Measurements from ENCODE around the gene FRMD4B. TPM values are rescaled to one million over a fixed set of nuclear protein-coding genes. Genes with fewer than 3 reads are reported as not detected.
A peak's percentile ranks its signal among the peaks of the same experiment; 100 is the strongest.
"Not testable (repeated sequence)": the region's sequence is repeated elsewhere in the genome, so short reads cannot be mapped to it uniquely, and the experiment has no call there.

The FRMD4B gene
- total RNA-seq, 2 experiments from 2014 or later = 55.8 to 68.2 TPM

DNA sequence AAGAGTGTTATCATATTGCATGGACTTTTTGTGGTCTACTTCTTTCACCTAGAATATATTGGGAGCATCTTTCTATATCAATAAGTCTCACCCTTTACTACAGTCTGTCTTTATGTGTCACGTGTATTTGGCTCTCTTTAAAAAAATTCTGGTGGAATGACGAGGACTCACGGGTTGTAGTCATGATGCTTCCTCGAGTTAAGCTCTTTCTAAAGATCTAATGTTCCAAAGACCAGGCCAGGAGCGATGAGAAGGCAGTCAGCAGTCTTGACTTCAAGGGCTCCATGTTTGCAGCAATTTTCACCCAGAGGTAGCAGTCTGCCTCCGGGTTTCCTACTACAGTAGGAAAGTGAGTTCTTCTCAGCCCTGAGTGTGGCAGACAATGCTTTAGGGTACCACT, 88.9 kb downstream of the FRMD4B start:
- ATAC-seq (no peak), DNase-seq (no peak)
- H3K27me3 Mint-ChIP-seq = no peaks in the 10 kb centered on the region
- no peaks in the 10 kb centered on the region for H3K36me3 Mint-ChIP-seq
- no peak overlapping the region for H3K4me3 Mint-ChIP-seq
- peaks cover 4% of the 10 kb centered on the region for H3K4me1 Mint-ChIP-seq
- CTCF ChIA-PET = interaction anchor here (1.2 kb wide), 1 partner anchor 9 kb away, joined by 4 read pairs; no protein-coding TSS in a partner anchor
- H3K27ac Mint-ChIP-seq = no peak overlapping the region
- H3K9me3 Mint-ChIP-seq (ENCODE audit: low read depth) = no peaks in the 10 kb centered on the region

DNA sequence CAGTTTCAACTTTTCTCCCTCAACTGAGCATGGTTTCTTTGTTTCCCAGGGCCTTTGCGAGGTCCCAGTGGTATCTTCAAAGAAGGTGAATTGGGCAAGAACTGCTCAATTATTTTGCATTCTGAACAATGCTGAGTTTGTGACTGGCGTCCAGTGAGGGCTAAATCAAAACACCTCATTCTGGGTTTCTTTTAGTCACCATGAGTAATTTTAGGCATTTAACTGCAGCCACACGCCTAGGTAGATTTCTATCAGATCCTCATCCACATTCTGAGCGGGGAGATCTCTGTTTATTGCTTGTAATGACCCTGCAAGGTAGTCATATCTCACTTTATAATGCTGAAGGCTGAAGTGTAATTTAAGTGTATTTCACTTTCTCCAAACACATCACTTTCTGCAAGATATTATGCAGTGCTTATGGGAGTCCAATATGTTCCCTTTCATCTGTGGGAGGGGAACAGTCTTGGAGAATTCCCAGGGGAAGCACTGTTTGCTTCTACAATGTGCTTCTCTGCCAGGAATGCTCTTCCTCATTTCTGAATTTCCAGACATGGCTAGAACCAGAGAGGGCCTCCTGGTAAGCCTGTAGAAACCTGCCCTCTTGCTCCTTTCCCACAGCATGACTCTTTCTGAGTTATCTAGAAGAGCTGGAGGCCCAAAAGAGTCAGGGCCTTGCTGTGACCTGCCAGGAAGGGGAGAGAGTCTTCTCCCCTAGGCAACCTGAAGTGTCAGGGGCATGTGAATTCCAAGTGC, 91.7 kb downstream of the FRMD4B start:
- no peak overlapping the region for H3K27ac Mint-ChIP-seq
- DNase-seq = no peak
- peaks cover 7% of the 10 kb centered on the region for H3K4me1 Mint-ChIP-seq
- H3K9me3 Mint-ChIP-seq (ENCODE audit: low read depth) = no peaks in the 10 kb centered on the region
- H3K4me3 Mint-ChIP-seq = no peak overlapping the region
- H3K36me3 Mint-ChIP-seq = no peaks in the 10 kb centered on the region
- CTCF ChIA-PET = interaction anchor here (1.2 to 3.2 kb wide), 4 partner anchors 11 to 132 kb away, joined by 4 to 10 read pairs (median 6); no protein-coding TSS in a partner anchor
- peaks cover 9% of the 10 kb centered on the region for H3K27me3 Mint-ChIP-seq
- ATAC-seq = no peak

DNA sequence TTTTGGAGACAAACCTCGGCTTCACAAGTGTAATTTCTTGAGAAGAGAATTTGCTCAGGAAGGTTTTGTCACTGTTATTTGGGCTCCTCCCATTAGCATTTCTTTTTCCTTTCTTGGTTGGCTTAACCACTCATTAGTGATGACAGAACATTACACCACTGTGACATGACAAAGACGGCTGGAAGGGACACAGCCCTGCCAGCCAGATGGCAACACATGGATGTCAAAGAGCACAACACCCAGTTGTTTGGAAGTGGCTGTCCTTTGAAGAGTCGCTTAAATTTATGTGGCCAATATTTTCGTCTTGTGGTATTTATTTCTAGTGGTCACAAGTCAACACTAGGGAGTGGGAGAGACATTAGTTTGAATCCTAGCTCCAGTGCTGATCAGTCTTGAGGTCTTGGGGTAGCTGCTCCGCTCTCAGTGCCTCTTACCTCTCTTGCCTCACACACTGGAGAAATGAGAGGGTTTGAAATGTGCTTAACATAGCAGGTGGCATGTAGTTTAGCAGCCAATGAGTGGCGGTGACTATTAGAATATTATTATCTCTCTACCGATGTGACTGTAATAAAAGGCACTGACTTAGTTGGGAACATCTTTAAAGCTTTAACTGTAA, 92.8 kb downstream of the FRMD4B start:
- CTCF ChIA-PET = interaction anchor here (1.2 to 3.2 kb wide), 2 partner anchors 13 to 131 kb away, joined by 4 to 10 read pairs; no protein-coding TSS in a partner anchor

DNA sequence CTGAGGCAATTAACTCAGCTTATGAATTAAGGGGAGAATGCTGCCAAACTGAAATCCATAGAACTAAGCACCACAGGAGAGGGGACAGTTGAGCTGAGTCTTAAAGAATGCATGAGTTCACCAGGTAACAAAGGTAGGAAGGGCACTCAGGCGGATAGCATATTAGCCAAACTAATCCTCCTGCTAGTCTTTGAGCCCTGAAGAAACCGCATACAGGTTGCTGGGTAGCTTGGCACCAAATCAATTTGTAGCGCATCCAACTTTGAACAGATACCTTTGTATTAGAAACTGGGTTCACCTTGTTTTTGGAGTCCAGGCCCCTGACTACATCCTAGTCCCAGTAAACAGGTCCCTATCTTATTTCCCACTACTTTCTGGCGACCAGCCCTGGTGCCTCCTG, 93.7 kb downstream of the FRMD4B start:
- Mint-ChIP-seq H3K27me3 (peaks cover 9% of the 10 kb centered on the region), H3K4me1 (peaks cover 27% of the 10 kb centered on the region), H3K27ac (no peak overlapping the region), H3K9me3 (ENCODE audit: low read depth) (no peaks in the 10 kb centered on the region), H3K36me3 (no peaks in the 10 kb centered on the region), H3K4me3 (no peak overlapping the region)
- CTCF ChIA-PET = interaction anchor here (0.8 to 3.2 kb wide), 4 partner anchors 14 to 171 kb away, joined by 3 to 10 read pairs (median 4); no protein-coding TSS in a partner anchor
- DNase-seq (no peak), ATAC-seq (no peak)

More for the DNA sequence above, 92.8 kb downstream of the FRMD4B start:
- Mint-ChIP-seq H3K36me3 (no peaks in the 10 kb centered on the region), H3K27me3 (peaks cover 9% of the 10 kb centered on the region), H3K4me1 (peaks cover 18% of the 10 kb centered on the region), H3K9me3 (ENCODE audit: low read depth) (no peaks in the 10 kb centered on the region), H3K27ac (no peak overlapping the region), H3K4me3 (no peak overlapping the region)
- DNase-seq = no peak
- no peak for ATAC-seq

DNA sequence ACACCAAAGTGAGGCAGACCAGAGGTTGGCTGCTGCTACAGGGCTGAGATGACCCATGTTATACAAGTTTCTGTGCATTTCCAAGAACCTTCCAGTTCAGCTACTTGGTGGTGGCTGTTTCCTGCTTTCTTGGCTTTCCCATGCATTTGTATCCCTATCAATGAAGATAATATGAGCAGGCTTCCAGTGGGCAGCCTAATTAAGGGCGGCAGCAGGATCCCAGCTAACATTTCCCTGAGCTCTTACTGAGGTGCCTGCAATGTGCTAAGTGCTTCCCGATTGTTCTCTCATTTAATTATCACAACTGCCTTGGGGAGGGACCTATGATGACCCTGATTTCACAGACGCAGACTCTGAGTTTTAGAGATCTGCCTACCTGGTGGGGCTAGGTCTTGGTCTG, 95.5 kb downstream of the FRMD4B start:
- H3K4me1 Mint-ChIP-seq = peaks cover 28% of the 10 kb centered on the region
- DNase-seq = no peak
- H3K9me3 Mint-ChIP-seq (ENCODE audit: low read depth) = peaks cover 3% of the 10 kb centered on the region
- H3K4me3 Mint-ChIP-seq = no peak overlapping the region
- no peak overlapping the region for H3K27ac Mint-ChIP-seq
- no peaks in the 10 kb centered on the region for H3K36me3 Mint-ChIP-seq
- CTCF ChIA-PET = interaction anchor here (1.6 to 3.1 kb wide), 4 partner anchors 8 to 169 kb away, joined by 4 to 12 read pairs (median 4); no protein-coding TSS in a partner anchor
- ATAC-seq = no peak
- H3K27me3 Mint-ChIP-seq = peaks cover 9% of the 10 kb centered on the region

DNA sequence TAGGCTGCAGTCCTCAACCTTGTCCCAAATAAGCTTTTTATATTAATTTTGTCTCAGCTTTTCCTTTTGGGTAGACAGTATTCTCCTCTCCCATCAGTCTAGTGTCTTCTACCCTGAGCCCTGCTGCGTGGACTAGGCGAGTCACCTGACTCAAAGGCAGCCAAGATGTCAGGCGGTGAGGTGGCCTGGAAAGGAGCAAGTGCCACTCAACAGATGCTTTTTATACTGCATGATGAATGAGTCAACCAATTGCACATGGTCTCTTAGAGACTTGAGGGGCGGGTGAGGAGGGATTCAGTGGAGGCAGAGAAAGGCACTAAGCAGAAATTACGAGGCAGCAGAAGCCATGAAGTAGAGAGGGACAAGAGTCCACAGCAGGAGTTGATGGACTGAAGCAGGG, 95.9 kb downstream of the FRMD4B start:
- ATAC-seq (no peak), DNase-seq (no peak)
- Mint-ChIP-seq H3K4me3 (no peak overlapping the region), H3K27me3 (peaks cover 9% of the 10 kb centered on the region), H3K36me3 (peaks cover 2% of the 10 kb centered on the region), H3K4me1 (peaks cover 28% of the 10 kb centered on the region), H3K27ac (no peak overlapping the region), H3K9me3 (ENCODE audit: low read depth) (peaks cover 3% of the 10 kb centered on the region)
- CTCF ChIA-PET = interaction anchor here (1.7 to 3.1 kb wide), 2 partner anchors 8 to 16 kb away, joined by 4 to 12 read pairs; no protein-coding TSS in a partner anchor

DNA sequence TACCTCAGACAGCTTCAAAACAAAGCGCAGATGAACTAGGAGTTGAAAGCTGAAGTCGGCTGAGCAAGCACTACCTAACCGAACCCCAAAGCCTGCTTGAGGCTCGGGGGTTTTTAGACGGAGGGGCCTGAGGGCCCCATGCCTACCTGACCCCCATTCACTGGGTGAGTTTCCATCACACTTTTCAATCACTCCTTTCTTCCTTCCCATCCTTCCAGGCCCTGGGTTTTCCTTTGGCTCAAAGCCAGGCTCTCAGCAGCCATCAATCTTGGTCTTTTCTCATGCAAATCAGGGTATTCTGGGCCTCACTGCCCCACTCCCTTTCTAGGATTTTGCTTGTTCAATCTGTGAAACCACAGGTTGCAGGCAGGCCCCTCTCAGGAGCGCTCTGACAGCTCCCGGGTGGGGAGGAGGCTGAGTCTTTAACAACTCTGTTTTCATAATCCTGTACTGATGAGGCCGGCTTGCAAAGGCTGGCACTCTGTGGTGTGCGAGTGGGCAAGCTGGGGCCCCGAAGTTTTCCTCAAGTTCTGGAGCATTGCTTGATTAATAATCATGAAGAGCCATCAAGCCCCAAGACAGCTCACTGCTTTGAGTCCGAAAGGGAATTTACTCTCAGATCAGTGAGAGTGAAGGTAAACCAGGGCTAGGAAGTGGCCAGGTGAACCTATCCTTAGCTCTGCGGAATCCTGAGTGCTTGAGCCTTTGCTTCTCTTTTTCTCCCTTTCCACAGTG, 97.6 kb downstream of the FRMD4B start:
- H3K9me3 Mint-ChIP-seq (ENCODE audit: low read depth) = peaks cover 3% of the 10 kb centered on the region
- peak overlapping the region; percentile 48 for H3K4me3 Mint-ChIP-seq
- peaks cover 5% of the 10 kb centered on the region for H3K36me3 Mint-ChIP-seq
- peaks cover 9% of the 10 kb centered on the region for H3K27me3 Mint-ChIP-seq
- CTCF ChIA-PET = interaction anchor here (1.0 to 3.1 kb wide), 6 partner anchors 16 to 167 kb away, joined by 3 to 12 read pairs (median 6); no protein-coding TSS in a partner anchor
- peak; percentile 61 for DNase-seq
- peaks cover 25% of the 10 kb centered on the region for H3K4me1 Mint-ChIP-seq
- peak; percentile 82 for ATAC-seq
- peak overlapping the region; percentile 76 for H3K27ac Mint-ChIP-seq

DNA sequence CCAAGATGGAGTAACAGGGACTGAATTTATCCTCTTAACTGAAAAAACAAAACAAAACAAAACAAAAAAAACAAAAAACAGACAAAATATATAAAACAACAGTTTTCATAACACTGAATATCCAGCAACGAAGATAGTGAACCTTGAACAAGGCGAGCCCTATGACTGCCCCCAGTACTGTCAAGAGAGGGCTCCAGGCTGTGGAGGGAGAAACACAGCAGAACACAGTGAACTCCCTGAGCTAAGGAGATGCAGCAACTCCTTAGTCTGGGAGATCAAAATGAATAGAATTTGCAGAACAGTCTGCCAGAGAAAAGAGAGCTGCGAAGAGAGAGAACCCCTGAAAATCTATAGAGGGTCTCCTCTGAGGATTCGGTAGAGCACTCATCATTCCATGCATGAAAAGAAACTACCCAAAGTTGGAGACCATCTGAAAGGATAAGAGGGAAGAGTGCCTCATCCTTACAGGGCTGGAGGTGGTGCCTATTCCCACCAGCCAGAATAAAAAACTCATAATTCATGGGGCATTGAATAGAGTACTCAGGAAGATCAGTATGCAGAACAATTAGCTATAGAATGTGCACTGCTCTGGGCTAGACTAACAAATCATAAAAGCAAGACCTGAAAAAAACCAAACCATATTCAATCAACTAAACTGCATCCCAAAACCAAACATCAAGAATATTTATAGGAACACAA, 101.8 kb downstream of the FRMD4B start:
- Mint-ChIP-seq H3K36me3 (peaks cover 5% of the 10 kb centered on the region), H3K4me3 (no peak overlapping the region), H3K4me1 (peaks cover 32% of the 10 kb centered on the region), H3K9me3 (ENCODE audit: low read depth) (peaks cover 3% of the 10 kb centered on the region), H3K27me3 (no peaks in the 10 kb centered on the region), H3K27ac (no peak overlapping the region)
- DNase-seq (no peak), ATAC-seq (no peak)
- CTCF ChIA-PET = no interaction called here

DNA sequence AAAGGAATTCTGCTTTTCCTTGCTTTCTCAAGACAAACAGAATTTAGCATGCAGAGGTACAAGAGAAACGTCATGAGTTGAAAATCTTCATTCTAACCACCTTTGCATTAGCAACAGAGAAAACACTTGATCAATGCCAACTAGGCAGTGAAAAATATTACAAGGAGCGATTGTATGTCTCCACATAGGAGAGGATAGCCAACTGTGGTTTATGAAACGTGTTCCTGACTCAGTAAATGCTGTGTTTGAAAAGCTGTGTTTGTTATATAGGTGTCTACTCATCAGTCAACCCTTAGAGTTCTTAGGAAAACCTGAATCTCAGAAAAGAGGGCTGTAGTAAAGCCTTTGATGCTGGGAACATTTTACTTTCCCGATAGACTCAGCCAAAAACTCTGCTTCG, 102.4 kb downstream of the FRMD4B start:
- no peak overlapping the region for H3K4me3 Mint-ChIP-seq
- H3K9me3 Mint-ChIP-seq (ENCODE audit: low read depth) = peaks cover 3% of the 10 kb centered on the region
- H3K36me3 Mint-ChIP-seq = peaks cover 5% of the 10 kb centered on the region
- H3K4me1 Mint-ChIP-seq = peaks cover 27% of the 10 kb centered on the region
- no peak overlapping the region for H3K27ac Mint-ChIP-seq
- CTCF ChIA-PET = interaction anchor here (1.4 to 2.0 kb wide), 4 partner anchors 21 to 122 kb away, joined by 4 to 15 read pairs (median 6); no protein-coding TSS in a partner anchor
- no peak for DNase-seq
- H3K27me3 Mint-ChIP-seq = no peaks in the 10 kb centered on the region
- ATAC-seq = no peak

DNA sequence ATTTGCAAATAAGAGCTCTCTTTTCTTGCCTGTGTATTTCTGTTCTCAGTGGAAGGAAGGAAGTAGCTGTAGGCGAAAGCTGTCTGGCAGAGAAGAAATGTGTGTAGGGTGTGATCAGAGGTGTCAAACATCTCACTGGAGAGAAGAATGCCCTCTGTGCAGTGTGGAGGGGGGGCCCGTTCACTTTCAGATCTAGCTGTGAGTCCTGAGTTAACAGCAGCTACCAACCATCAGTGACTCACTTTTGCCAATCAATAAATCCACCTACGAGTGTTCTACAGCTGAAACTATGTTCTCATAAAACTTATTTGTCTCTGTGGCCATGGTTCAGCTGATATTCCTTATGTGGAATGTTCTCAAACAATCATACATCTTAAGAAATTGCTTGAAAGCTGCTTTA, 103.7 kb downstream of the FRMD4B start:
- DNase-seq (peak; percentile 77), ATAC-seq (peak; percentile 98)
- Mint-ChIP-seq H3K36me3 (peaks cover 5% of the 10 kb centered on the region), H3K9me3 (ENCODE audit: low read depth) (peaks cover 3% of the 10 kb centered on the region), H3K4me1 (peaks cover 13% of the 10 kb centered on the region), H3K4me3 (no peak overlapping the region), H3K27me3 (no peaks in the 10 kb centered on the region), H3K27ac (peak overlapping the region; percentile 71)
- CTCF ChIA-PET = interaction anchor here (0.7 to 2.0 kb wide), 7 partner anchors 8 to 120 kb away, joined by 3 to 15 read pairs (median 4); no protein-coding TSS in a partner anchor

DNA sequence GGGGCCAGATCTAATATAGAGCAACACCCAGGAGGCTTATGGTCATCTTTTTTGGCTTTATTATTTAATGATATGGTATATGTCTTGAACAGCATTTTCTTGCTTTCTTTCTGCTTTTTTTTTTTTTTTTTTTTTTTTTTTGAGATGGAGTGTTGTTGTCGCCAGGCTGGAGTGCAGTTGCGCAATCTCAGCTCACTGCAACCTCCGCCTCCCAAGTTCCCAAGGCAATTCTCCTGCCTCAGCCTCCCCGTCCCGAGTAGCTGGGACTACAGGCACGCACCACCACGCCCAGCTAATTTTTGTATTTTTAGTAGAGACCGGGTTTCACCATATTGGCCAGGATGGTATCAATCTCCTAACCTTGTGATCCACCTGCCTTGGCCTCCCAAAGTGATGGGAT, 108.5 kb downstream of the FRMD4B start:
- CTCF ChIA-PET = interaction anchor here (0.7 kb wide), 1 partner anchor 85 kb away, joined by 3 read pairs; no protein-coding TSS in a partner anchor
- not testable (repeated sequence) for H3K9me3 Mint-ChIP-seq (ENCODE audit: low read depth); ATAC-seq; DNase-seq; H3K27me3 Mint-ChIP-seq; H3K4me3 Mint-ChIP-seq; H3K27ac Mint-ChIP-seq; H3K36me3 Mint-ChIP-seq
- peaks cover 15% of the 10 kb centered on the region for H3K4me1 Mint-ChIP-seq

DNA sequence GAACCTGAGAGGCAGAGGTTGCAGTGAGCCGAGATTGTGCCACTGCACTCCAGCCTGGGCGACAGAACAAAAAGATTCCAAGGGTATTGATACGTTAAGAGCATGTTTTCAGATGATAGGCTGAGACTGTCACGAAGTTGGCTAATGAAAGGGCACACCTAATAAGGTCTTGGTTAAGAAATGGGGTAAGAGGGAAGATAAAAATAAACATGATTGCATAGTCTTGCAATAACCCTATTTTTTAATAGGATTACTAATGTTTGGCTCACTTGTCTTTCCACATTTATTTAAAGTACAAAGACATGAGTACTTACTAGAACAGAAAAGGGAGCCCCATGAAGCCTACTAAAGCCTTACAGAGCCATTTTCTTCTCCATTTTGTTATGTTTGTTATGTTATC, 109.0 kb downstream of the FRMD4B start:
- Mint-ChIP-seq H3K27ac (no peak overlapping the region), H3K4me1 (peaks cover 10% of the 10 kb centered on the region), H3K36me3 (no peaks in the 10 kb centered on the region), H3K4me3 (no peak overlapping the region), H3K27me3 (no peaks in the 10 kb centered on the region), H3K9me3 (ENCODE audit: low read depth) (no peaks in the 10 kb centered on the region)
- CTCF ChIA-PET = no interaction called here
- ATAC-seq (no peak), DNase-seq (no peak)
